Heart left ventricle (tissue), 16 donors: Measurements from ENCODE around the gene TESPA1. TPM values are rescaled to one million over a fixed set of nuclear protein-coding genes. Genes with fewer than 3 reads are reported as not detected.

Experiments
- ATAC-seq, 4 donors: fragments of 200-7000 bp; cut with Tn5 transposase; one replicate each; pipeline ENCODE4 v1.9.1; 2020 to 2022; ENCODE audit warnings: moderate library complexity in 4 of 4, mild to moderate bottlenecking in 3 of 4, moderate number of reproducible peaks in 1 of 4
- DNase-seq, 5 donors: peaks; one replicate each; pipeline ENCODE4 v3.0.0-alpha.2; 2020
- H3K27ac ChIP-seq, 12 donors: fragments of 200-600 bp; sonication (generic) in 4 of 12; one replicate each; pipeline versions ENCODE4 v1.5.0 to v1.8.0; 2016 to 2022; ENCODE audit warnings: mild to moderate bottlenecking in 2 of 12
- H3K27me3 ChIP-seq, 9 donors: fragments of 200-600 bp; sonication (generic) in 2 of 9; one replicate each; pipeline versions ENCODE4 v1.5.1 to v1.8.0; 2016 to 2022; ENCODE audit warnings: mild to moderate bottlenecking in 3 of 9
- H3K36me3 ChIP-seq, 9 donors: fragments of 200-600 bp; sonication (generic) in 2 of 9; one replicate each; pipeline versions ENCODE4 v1.5.0 to v1.8.0; 2018 to 2022; ENCODE audit warnings: mild to moderate bottlenecking in 2 of 9
- H3K4me1 ChIP-seq, 12 donors: fragments of 200-600 bp; sonication (generic) in 4 of 12; one replicate each; pipeline versions ENCODE4 v1.5.0 to v1.8.0; 2016 to 2022; ENCODE audit warnings: mild to moderate bottlenecking in 3 of 12
- H3K4me3 ChIP-seq, 12 donors: fragments of 200-600 bp; sonication (generic) in 4 of 12; one replicate each; pipeline versions ENCODE4 v1.5.0 to v1.8.0; 2017 to 2022; ENCODE audit warnings: mild to moderate bottlenecking in 9 of 12, moderate library complexity in 4 of 12
- H3K9me3 ChIP-seq, 12 donors: fragments of 200-600 bp; sonication (generic) in 4 of 12; one replicate each; pipeline versions ENCODE4 v1.5.0 to v1.8.0; 2016 to 2022; ENCODE audit warnings: mild to moderate bottlenecking in 1 of 12
- CTCF ChIP-seq, 12 donors: fragments of 200-600 bp; sonication (generic) in 4 of 12; IDR thresholded peaks; one replicate each; pipeline versions ENCODE4 v1.5.0 to v1.8.0; 2018 to 2022; ENCODE audit warnings: antibody characterized with exemption in 12 of 12, mild to moderate bottlenecking in 5 of 12
- POLR2A ChIP-seq, 2 donors: fragments of 450-650 bp; IDR thresholded peaks; one replicate each; pipeline ENCODE4 v1.6.1; 2017; ENCODE audit warnings: antibody characterized with exemption in 2 of 2, mild to moderate bottlenecking in 2 of 2, moderate library complexity in 2 of 2
- whole genome bisulfite sequencing, 4 donors: extraction: QIAGEN DNeasy Blood & Tissue Kit in 2 of 4; methylation state at CpG; one replicate each; pipeline versions ENCODE4 v1.1.5 to v1.1.7; 2013 to 2018; 5-methylcytosine and 5-hydroxymethylcytosine counted together
- intact Hi-C, 10 donors: fragments of 100-400 bp; cut with DNase I; formaldehyde crosslinking; loops; one replicate each; pipeline versions ENCODE4 v1.11.1 to v1.14.2; 2022
- polyA plus RNA-seq, 2 donors: library from polyadenylated mRNA; stranded (reverse); fragments of 200-250 nt; gene quantifications; one replicate each; pipeline ENCODE4 v1.2.3, GENCODE V29; 2013
- total RNA-seq, 9 donors: library from RNA; depleted of rRNA in 2 of 9; stranded (reverse); fragments of >200 nt in 2 of 9; fragmentation: NEBNext Ultra II Directional in 3 of 9; extraction: Animal tissue kit (Norgen Biotek cat#: 25700) in 3 of 9; gene quantifications; one replicate each; pipeline versions ENCODE4 v1.1.0 to v1.2.4, GENCODE V29; 2016 to 2023
- donor health status: ischemic (EF 13 %, LVEDD 7.1; RV severe dilation, severe dysfunction).
- donor health status: healthy with polysubstance abuse.
- donor health status: DM: no; HTN: yes; CAD: no.
- donor health status: DM: no; HTN: no; CAD: no.
- donor health status: ischemic (EF 25% LVEDD 6.9; RV normal size, moderate dysfunction).
- donor health status: ischemic (EF 25% LVEDD 5.7; RV mildly dilated, moderate dysfunction).
- donor health status: healthy.
- donor health status: DM: yes; HTN: yes; CAD: no.
- donor health status: ischemic (EF 35%, LVEDD 5.7; RV mildly dilated, moderate dysfunction).
- donor health status: nonischemic (EF 11% LVEDD 7.7; RV severe dilation, severe dysfunction).
- donor health status: DM: yes; HTN: yes; CAD: no.
- donor health status: PGD.
- donor health status: ischemic (EF 29% LVEDD 5.4; RV normal size, mild dysfunction).
- donor health status: nonischemic (EF 23%, LVEDD 6.1; RV moderate dilation, normal function).

Gene TESPA1
- total and polyA plus RNA-seq, 11 donors: 0.16 to 2.9 (median 0.49) TPM; not detected in 1

- intact Hi-C loops: no loop called here
- no peaks in the 10 kb centered on the region for H3K36me3 ChIP-seq
- TF ChIP-seq CTCF (IDR thresholded peaks at IDR 0.05) (no peak), POLR2A (IDR thresholded peaks at IDR 0.05) (no peak)
- ATAC-seq (no peak), DNase-seq (no peak)
- 50 to 67% (median 58%) methylated on average over 4 of the region's 4 CpGs for WGBS, 4 donors
- no peak overlapping the region for H3K4me3 ChIP-seq
- peaks cover 0 to 4% (median 0%) of the 10 kb centered on the region in 12 donors for H3K9me3 ChIP-seq
- no peak overlapping the region for H3K27ac ChIP-seq
- H3K27me3 ChIP-seq: peaks cover 0 to 16% (median 0%) of the 10 kb centered on the region in 9 donors
- peaks cover 0 to 3% (median 0%) of the 10 kb centered on the region in 12 donors for H3K4me1 ChIP-seq
These were observed 16.8 kb upstream of the TESPA1 start for GRCh38 chr12:55001198-55001868.

- no peak overlapping the region for H3K27ac ChIP-seq
These were observed 14.5 kb upstream of the TESPA1 start for GRCh38 chr12:54998958-54999510.

GRCh38 chr12:54997929-54998522 is 13.5 kb upstream of the TESPA1 start:
- Histone ChIP-seq H3K9me3 (no peaks in the 10 kb centered on the region), H3K36me3 (no peaks in the 10 kb centered on the region), H3K27me3 (peaks cover 0 to 25% (median 0%) of the 10 kb centered on the region in 9 donors), H3K4me3 (no peak overlapping the region), H3K27ac (no peak overlapping the region), H3K4me1 (peaks cover 0 to 3% (median 0%) of the 10 kb centered on the region in 12 donors)
- no peak for ATAC-seq
- intact Hi-C loops: loop anchor here in 3 of 10 donors (2.0 to 10.0 kb wide), 4 partner anchors 73 to 617 kb away; no protein-coding TSS in a partner anchor
- no peak for TF ChIP-seq CTCF (IDR thresholded peaks at IDR 0.05)
- no peak for TF ChIP-seq POLR2A (IDR thresholded peaks at IDR 0.05)
- WGBS, 4 donors: 55 to 72% (median 61%) methylated on average over 4 of the region's 4 CpGs
- no peak for DNase-seq

More at GRCh38 chr12:54998958-54999510, 14.5 kb upstream of the TESPA1 start:
- H3K36me3 ChIP-seq: no peaks in the 10 kb centered on the region
- H3K27me3 ChIP-seq: peaks cover 0 to 25% (median 0%) of the 10 kb centered on the region in 9 donors
- H3K9me3 ChIP-seq: no peaks in the 10 kb centered on the region
- ATAC-seq: no peak
- no peak for DNase-seq
- H3K4me1 ChIP-seq: peaks cover 0 to 3% (median 0%) of the 10 kb centered on the region in 12 donors
- intact Hi-C loops: loop anchor here in 3 of 10 donors (2.0 to 10.0 kb wide), 4 partner anchors 72 to 616 kb away; no protein-coding TSS in a partner anchor
- TF ChIP-seq POLR2A (IDR thresholded peaks at IDR 0.05) (no peak), CTCF (IDR thresholded peaks at IDR 0.05) (no peak)
- 49 to 62% (median 57%) methylated on average over 5 of the region's 5 CpGs for WGBS, 4 donors
- no peak overlapping the region for H3K4me3 ChIP-seq

- peaks cover 0 to 14% (median 0%) of the 10 kb centered on the region in 12 donors for H3K4me1 ChIP-seq
- TF ChIP-seq POLR2A (IDR thresholded peaks at IDR 0.05) (no peak), CTCF (IDR thresholded peaks at IDR 0.05) (no peak)
- no peak for DNase-seq
- no peak overlapping the region for H3K27ac ChIP-seq
- H3K4me3 ChIP-seq: no peak overlapping the region
- H3K9me3 ChIP-seq: no peaks in the 10 kb centered on the region
- no peaks in the 10 kb centered on the region for H3K36me3 ChIP-seq
- no peak for ATAC-seq
- 42 to 46% (median 43%) methylated on average over 5 of the region's 5 CpGs for WGBS, 4 donors
- H3K27me3 ChIP-seq: peaks cover 0 to 18% (median 0%) of the 10 kb centered on the region in 9 donors
- intact Hi-C loops: loop anchor here in 3 of 10 donors (5.0 to 10.0 kb wide), 3 partner anchors 146 to 619 kb away; no protein-coding TSS in a partner anchor
These were observed 11.6 kb upstream of the TESPA1 start for GRCh38 chr12:54996205-54996604.
